ENCODE measurements around the gene COMMD1.
"Not testable (repeated sequence)": the region's sequence is repeated elsewhere in the genome, so short reads cannot be mapped to it uniquely, and the experiment has no call there.

Gene COMMD1

DNA sequence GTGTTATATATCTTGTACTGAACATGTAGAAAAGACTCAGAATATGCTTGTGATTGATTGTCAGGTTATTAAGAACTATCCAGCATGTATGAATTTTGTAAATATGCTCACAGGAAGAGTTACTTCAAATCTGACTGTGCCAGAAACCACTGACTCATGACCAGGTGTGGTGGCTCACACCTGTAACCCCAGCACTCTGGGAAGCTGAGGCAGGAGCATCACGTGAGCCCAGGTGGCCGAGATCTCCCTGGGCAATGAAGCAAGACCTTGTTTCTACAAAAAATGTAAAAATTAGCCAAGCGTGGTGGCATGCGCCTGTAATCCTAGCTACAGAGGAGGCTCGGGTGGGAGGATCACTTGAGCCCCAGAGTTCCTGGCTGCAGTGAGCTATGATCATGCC, 126.6 kb downstream of the COMMD1 start:
- DNase-seq, result no peak

DNA sequence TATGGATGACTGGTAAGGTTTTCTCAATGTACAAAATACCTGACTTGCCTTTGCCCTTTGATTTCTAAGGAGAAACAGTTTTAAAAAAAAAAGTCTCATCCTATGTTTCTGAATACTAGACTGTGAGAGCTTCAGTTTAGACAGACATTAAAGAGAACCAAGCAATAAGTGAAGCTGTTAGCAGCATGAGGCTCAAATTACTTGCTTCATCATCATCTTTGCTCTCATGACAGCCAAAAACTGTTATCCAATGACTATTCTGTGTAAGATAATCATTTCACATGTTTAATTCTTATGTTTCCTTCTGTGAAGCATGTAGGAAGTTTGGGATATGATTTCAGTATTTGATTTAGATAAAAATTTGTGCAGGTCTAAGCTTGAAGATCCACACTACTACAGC, 129.2 kb downstream of the COMMD1 start:
- DNase-seq, result no peak

- DNase-seq, result no peak
Observed at GRCh38 chr2:62036229-62036628, 130.8 kb downstream of the COMMD1 start.

- no peak for DNase-seq
Observed at GRCh38 chr2:62036761-62037250, 131.3 kb downstream of the COMMD1 start.

DNA sequence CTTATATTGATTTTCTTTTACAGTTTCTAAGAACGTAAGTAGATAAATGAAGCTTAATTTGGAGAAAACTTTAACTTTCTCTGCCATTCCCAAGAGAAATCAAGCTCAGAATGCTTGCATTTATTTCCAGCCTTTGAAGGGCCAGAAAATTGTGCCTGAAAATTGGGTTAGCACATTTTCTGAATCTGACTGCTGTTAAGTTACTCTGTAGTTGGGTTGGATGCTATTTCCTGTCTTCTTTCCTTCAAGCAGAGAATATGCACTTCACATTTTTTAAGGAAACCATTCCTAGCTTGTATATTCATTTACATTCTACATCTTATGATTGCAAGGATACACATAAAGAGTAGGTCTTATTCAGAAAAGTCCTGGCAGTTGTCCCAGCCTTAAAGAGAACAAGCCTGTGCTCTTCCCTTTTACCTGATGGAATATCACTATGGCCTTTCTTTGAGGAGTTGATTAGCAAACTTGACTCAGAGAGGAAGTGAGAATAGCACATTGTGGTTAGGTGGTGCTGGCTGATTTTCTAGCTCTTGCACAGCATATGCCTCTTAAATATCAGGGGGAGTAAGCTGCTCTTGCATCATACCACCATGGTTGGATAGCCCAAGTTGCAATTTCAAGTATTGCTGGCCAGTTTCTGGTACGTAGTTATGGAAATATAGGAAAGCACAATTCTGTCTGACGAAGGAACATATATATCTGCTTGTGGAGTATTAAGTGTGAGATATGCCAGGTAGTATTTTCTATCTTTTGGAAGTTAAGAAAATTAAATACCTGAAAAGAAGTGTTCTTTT, 133.7 kb downstream of the COMMD1 start:
- DNase-seq, result peak; percentile 24

- no peak for DNase-seq
Observed at GRCh38 chr2:62040926-62041325, 135.5 kb downstream of the COMMD1 start.

- DNase-seq, result not testable (repeated sequence)
Observed at GRCh38 chr2:62041701-62042385, 136.4 kb downstream of the COMMD1 start.

DNA sequence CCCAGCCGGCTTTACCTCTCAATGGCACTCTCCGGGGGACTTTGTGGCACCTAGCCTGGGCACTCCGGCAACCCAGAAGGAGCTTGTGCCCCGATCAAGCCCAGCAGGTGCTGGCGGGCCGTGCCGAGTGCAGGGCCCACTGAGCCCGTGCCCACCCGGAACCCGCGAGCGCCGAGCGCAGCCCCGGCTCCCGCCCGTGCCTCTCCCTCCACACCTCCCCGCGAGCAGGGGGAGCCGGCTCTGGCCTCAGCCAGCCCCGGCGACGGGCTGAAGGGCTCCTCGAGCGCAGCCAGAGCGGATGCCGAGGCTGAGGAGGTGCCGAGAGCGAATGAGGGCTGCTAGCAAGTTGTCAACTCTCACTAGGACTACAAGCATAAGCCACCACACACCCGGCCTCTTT, 136.9 kb downstream of the COMMD1 start:
- no peak for DNase-seq

DNA sequence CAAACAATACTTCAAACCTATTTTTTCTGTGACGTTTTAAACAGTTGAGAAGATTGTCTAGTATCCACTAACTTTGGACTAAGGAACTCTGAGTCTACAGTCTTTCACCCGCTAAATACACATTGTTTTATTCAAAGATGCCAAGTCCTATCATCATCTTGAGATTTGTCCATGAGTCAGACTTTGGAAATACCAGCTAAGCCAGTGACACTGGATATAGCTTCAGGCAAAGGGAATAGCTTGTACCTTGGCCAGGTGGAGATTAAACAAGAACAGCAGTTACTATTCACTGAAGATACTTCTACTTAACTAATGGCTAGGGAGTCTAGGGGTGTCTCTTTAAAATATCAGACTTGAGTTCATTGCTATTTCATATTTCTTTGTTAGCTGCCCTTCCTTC, 137.5 kb downstream of the COMMD1 start:
- no peak for DNase-seq

GRCh38 chr2:62045017-62045543, 139.6 kb downstream of the COMMD1 start:
- DNase-seq, result no peak

DNA sequence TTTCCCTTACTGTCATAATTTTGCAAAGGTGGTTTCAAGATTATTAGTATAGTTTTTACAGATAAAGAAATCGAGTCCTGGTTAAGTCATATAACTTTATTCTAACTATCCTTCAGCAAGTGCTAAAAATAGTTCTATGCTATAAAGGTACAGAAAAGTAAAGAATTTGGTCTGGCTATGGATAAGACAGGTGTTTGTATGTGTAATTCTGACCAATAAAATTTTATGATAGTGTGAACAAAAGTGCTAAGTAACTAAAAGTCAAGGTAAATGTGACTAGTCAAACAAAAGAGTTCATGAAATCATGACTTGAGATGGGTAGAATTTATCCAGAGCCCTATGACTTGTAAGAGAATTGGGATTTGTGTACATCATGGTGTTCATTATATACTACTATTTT, 140.7 kb downstream of the COMMD1 start:
- no peak for DNase-seq

GRCh38 chr2:62050456-62051045, 145.1 kb downstream of the COMMD1 start:
- no peak for DNase-seq

DNA sequence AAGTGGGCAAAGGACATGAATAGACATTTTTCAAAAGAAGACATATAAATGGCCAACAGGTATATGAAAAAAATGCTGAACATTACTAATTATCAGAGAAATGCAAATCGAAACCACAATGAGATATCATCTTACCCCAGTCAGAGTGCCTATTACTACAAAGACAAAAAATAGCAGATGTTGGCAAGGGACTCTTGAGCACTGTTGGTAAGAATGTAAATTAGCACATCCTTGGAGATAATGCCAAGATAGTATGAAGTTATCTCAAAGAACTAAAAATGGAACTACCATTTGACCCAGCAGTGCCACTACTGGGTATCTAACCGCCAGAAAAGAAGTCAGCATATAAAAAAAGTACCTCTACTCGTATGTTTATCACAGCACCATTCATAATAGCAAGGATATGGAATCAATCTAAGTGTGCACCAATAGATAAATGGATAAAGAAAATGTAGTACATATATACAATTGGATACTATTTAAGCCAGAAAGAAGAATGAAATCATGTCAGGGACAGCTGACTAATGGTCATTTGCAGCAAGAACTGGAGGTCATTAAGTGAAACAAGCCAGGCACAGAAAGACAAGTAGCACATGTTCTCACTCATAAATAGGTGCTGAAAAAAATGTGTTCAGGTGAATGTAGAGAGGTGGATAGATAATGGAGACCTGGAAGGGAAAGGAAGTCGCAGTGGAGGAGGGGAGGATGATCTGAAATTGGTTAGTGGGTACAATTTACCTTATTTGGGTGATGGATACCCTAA, 148.7 kb downstream of the COMMD1 start:
- no peak for DNase-seq

DNA sequence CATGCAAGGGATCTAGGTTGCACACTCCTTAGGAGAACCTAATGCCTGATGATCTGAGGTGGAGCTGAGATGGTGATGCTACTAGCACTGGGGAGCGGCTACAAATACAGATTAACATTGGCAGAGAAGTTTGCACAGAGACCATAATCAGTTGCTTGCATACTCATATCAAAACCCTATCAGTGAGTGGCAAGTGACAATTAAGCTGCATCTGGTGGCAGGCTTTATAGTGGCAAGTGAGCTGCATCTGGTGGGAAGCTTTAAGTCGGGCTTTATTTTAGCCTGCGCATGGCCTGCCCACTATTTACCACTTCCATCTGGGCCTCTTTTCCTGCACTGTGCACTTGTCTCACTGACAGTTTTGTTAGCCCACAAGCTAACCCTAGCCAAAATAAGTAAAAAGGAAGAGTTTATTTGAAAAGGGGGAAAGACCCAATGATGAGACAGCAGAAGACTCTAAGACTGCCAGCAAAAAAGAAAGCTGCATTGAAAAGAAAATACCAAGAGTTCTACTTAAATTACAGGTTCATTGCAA, 149.5 kb downstream of the COMMD1 start:
- no peak for DNase-seq

DNA sequence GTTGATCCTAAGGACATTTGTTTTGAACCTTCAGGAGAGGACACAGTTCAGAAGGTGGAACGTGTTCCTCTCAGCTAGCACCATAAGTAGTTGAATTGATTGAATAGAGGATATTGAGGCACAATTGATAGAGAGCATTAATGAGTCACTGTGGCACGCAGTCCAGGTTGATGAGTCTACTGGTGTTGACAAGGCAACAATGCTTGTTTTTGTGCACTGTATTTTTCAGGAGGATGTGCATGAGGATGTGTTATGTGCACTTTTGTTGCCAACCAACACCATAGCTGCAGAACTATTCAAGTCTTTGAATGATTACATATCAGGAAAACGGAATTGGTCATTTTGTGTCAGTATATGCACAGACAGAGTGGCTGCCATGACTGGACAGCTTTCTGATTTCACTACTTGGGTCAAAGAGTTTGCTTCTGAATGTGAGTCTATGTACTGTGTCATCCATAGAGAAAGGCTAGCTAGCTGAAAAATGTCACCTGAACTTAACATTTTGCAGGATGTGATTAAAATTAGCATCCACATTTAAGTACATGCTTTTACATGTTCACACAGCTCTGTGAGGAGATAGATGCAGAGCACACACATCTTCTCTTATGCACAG, 150.4 kb downstream of the COMMD1 start:
- no peak for DNase-seq

DNA sequence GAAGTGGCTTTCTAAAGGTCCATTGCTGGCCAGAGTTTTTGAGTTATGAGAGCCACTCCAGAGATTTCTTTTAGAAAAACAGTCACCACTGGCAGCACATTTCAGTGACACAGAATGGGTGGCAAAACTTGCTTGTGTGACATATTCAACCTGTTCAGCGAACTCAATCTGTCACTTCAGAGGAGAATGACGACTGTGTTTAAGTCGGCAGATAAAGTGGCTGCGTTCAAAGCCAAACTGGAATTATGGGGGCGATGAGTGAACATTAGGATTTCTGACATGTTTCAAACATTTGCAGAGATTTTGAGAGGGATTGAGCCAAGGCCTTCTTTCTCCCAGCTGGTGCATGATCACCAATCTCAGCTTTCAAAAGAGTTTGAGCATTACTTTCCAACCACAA, 150.9 kb downstream of the COMMD1 start:
- no peak for DNase-seq

- no peak for DNase-seq
Observed at GRCh38 chr2:62065243-62065642, 159.8 kb downstream of the COMMD1 start.

GRCh38 chr2:62071126-62071598, 165.7 kb downstream of the COMMD1 start:
- DNase-seq, result no peak

- no peak for DNase-seq
Observed at GRCh38 chr2:62071760-62072680, 166.5 kb downstream of the COMMD1 start.

DNA sequence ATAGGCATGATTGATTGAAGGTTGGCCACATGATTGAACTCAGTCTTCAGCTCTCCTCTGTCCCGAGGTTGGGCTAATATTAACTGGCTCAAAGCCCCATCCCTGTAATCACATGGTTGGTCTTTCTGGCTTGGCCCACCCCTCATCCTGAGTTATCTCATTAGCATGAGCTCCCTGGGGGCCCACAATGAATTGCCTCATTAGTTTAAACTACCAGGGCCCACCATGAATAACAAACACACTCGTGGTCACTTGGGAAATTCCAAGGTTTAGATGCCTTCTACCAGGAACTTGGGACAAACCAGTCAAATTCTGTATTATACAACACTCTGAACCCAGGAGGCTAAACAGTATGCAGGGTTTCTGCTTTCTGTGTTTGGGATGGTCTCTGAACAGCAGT, 168.8 kb downstream of the COMMD1 start:
- no peak for DNase-seq
